HepG2 (cell line): ENCODE results near the gene ZFAND2B. TPM values are rescaled to one million over a fixed set of nuclear protein-coding genes. Genes with fewer than 3 reads are reported as not detected.
A peak's percentile ranks its signal among the peaks of the same experiment; 100 is the strongest.

Source experiments
- E2F1 ChIP-seq: sonication (generic); formaldehyde crosslinking; IDR thresholded peaks from 2 replicates; pipeline ENCODE4 v1.5.0; 2020; ENCODE audit warnings: missing genetic modification reagents
- EZH2 ChIP-seq: conservative IDR thresholded peaks from 2 replicates; pipeline ENCODE4 v1.6.1; 2012; ENCODE audit warnings: mild to moderate bottlenecking, low read depth, low read length, moderate library complexity
- FLYWCH1 ChIP-seq: sonication (generic); formaldehyde crosslinking; IDR thresholded peaks from 2 replicates; pipeline ENCODE4 v1.8.1; 2023; ENCODE audit warnings: mild to moderate bottlenecking, missing genetic modification reagents
- FOXO4 ChIP-seq: sonication (generic); formaldehyde crosslinking; conservative IDR thresholded peaks from 2 replicates; pipeline ENCODE4 v1.8.1; 2023; ENCODE audit warnings: missing genetic modification reagents
- HNF1A ChIP-seq, 2 experiments: sonication (generic) in 1 of 2; formaldehyde crosslinking in 1 of 2; IDR thresholded peaks; 2 replicates each; pipeline versions ENCODE4 v1.4.0 to v1.6.1; 2016 to 2020; ENCODE audit warnings: borderline replicate concordance in 1 of 2, low read depth in 1 of 2, mild to moderate bottlenecking in 1 of 2, missing genetic modification reagents in 1 of 2
- HOXA7 ChIP-seq: sonication (generic); formaldehyde crosslinking; IDR thresholded peaks from 2 replicates; pipeline ENCODE4 v1.8.1; 2022; ENCODE audit warnings: mild to moderate bottlenecking, missing genetic modification reagents, moderate library complexity
- IKZF1 ChIP-seq: fragments of 450-650 bp; IDR thresholded peaks from 2 replicates; pipeline ENCODE4 v1.7.1; 2016
- JUNB ChIP-seq: sonication (generic); formaldehyde crosslinking; IDR thresholded peaks from 2 replicates; pipeline ENCODE4 v1.8.0; 2022; ENCODE audit warnings: missing genetic modification reagents, mild to moderate bottlenecking, borderline replicate concordance
- KLF15 ChIP-seq: sonication (generic); formaldehyde crosslinking; IDR thresholded peaks from 2 replicates; pipeline ENCODE4 v1.8.1; 2023; ENCODE audit warnings: borderline replicate concordance, mild to moderate bottlenecking, inconsistent platforms, missing genetic modification reagents, mixed read lengths
- MZF1 ChIP-seq: sonication (generic); formaldehyde crosslinking; IDR thresholded peaks from 2 replicates; pipeline ENCODE4 v1.8.1; 2023; ENCODE audit warnings: mild to moderate bottlenecking, missing genetic modification reagents, borderline replicate concordance
- NR1H2 ChIP-seq: sonication (generic); formaldehyde crosslinking; IDR thresholded peaks from 2 replicates; pipeline ENCODE4 v1.8.1; 2022; ENCODE audit warnings: low read depth, missing genetic modification reagents, borderline replicate concordance
- NR2F2 ChIP-seq: IDR thresholded peaks from 2 replicates; pipeline ENCODE4 v1.6.1; 2012; ENCODE audit warnings: low read depth, inconsistent platforms, borderline replicate concordance
- SETDB1 ChIP-seq: sonication (generic); formaldehyde crosslinking; IDR thresholded peaks from 2 replicates; pipeline ENCODE4 v1.5.1; 2020; ENCODE audit warnings: missing genetic modification reagents, mild to moderate bottlenecking, borderline replicate concordance
- SMARCE1 ChIP-seq: fragments of 450-650 bp; IDR thresholded peaks from 2 replicates; pipeline ENCODE4 v1.6.1; 2017; ENCODE audit warnings: borderline replicate concordance
- TAF15 ChIP-seq: fragments of 200-400 bp; formaldehyde crosslinking; IDR thresholded peaks from one replicate; pipeline ENCODE4 v1.6.1; 2018; ENCODE audit warnings: mild to moderate bottlenecking, low read depth, low read length; ENCODE audit not compliant: poor library complexity, severe bottlenecking
- ZBTB43 ChIP-seq: sonication (generic); formaldehyde crosslinking; conservative IDR thresholded peaks from 2 replicates; pipeline ENCODE4 v1.4.0; 2020; ENCODE audit warnings: missing genetic modification reagents
- ZFP90 ChIP-seq: sonication (generic); formaldehyde crosslinking; IDR thresholded peaks from 2 replicates; pipeline ENCODE4 v1.8.0; 2022; ENCODE audit warnings: missing genetic modification reagents, mild to moderate bottlenecking, inconsistent platforms, borderline replicate concordance
- ZNF251 ChIP-seq: sonication (generic); formaldehyde crosslinking; IDR thresholded peaks from 2 replicates; pipeline ENCODE4 v1.9.0; 2021; ENCODE audit warnings: mild to moderate bottlenecking, missing genetic modification reagents
- ZNF580 ChIP-seq: IDR thresholded peaks from 2 replicates; pipeline ENCODE4 v1.6.1; 2016; ENCODE audit warnings: low read depth, borderline replicate concordance
- ZNF746 ChIP-seq: sonication (generic); formaldehyde crosslinking; IDR thresholded peaks from 2 replicates; pipeline ENCODE4 v1.8.0; 2022; ENCODE audit warnings: mild to moderate bottlenecking, missing genetic modification reagents
- ZNF792 ChIP-seq: IDR thresholded peaks from 2 replicates; pipeline ENCODE4 v1.6.1; 2016
- polyA plus RNA-seq, 8 experiments: library from polyadenylated mRNA; depleted of rRNA in 3 of 8; stranded (reverse) in 7 of 8; unstranded in 1 of 8; fragments of >200 nt; fragmentation: Illumina TruSeq in 4 of 8; extraction: Trizol in 4 of 8; gene quantifications; 2 replicates each; pipeline versions ENCODE4 v1.2.1 to v1.2.3, GENCODE V29; 2011 to 2016; ENCODE audit warnings: low read depth in 4 of 8, missing spikeins in 1 of 8, mixed read lengths in 1 of 8; ENCODE audit not compliant: insufficient read depth in 1 of 8
- total RNA-seq, 5 experiments: library from RNA; depleted of rRNA; stranded (reverse); fragments of >200 nt; fragmentation: Illumina TruSeq; extraction: Trizol; gene quantifications; 2 replicates each; pipeline ENCODE4 v1.2.3, GENCODE V29; 2016; ENCODE audit warnings: low read depth in 1 of 5

Gene ZFAND2B
- total and polyA plus RNA-seq, 2 of the 13 experiments (the other 11 are each of a cell fraction or from before 2014, with no cell fraction given): 53.3 to 115 TPM

GRCh38 chr2:219249203-219249980, 42.8 kb downstream of the ZFAND2B start (continued):
- TF ChIP-seq FOXO4 (CRISPR knock-in tag) (no peak), NR1H2 (CRISPR knock-in tag) (no peak), E2F1 (CRISPR knock-in tag) (no peak), EZH2 (no peak), IKZF1 (no peak), NR2F2 (0 out of 2 replicates have a peak, but pooled peaks have one; percentile 50), SMARCE1 (no peak), KLF15 (CRISPR knock-in tag) (no peak), ZNF746 (CRISPR knock-in tag) (peak; percentile 80; the same call in 1 of the 2 replicates), HOXA7 (CRISPR knock-in tag) (no peak), HNF1A (IDR thresholded peaks at IDR 0.05; ENCODE audit: low read depth) (peak; percentile 99), HNF1A (CRISPR knock-in tag; IDR thresholded peaks at IDR 0.05; ENCODE audit: borderline replicate concordance) (peak; percentile 100), FLYWCH1 (no peak; the same call in 1 of the 2 replicates), ZNF251 (CRISPR knock-in tag) (no peak), ZNF580 (no peak; the same call in 1 of the 2 replicates), ZFP90 (no peak; the same call in 1 of the 2 replicates), ZBTB43 (CRISPR knock-in tag) (no peak; the same call in 1 of the 2 replicates), JUNB (CRISPR knock-in tag) (no peak), TAF15 (no peak), MZF1 (peak; percentile 80; the same call in 1 of the 2 replicates), SETDB1 (CRISPR knock-in tag) (no peak), ZNF792 (CRISPR knock-in tag) (no peak; the same call in 1 of the 2 replicates)
